OCI-LY3 (cell line): ENCODE results near the gene MAP1LC3B2.

Experiments used
- H2AFZ ChIP-seq: fragments of 200-600, 300-600 bp; shearing (Covaris generic); 2 replicates; pipeline ENCODE4 v1.6.0; 2014; ENCODE audit warnings: antibody characterized with exemption, low read depth, low read length
- H3K27ac ChIP-seq: fragments of 200-600, 300-600 bp; sonication (generic); 2 replicates; pipeline ENCODE4 v1.5.1; 2014; ENCODE audit warnings: mild to moderate bottlenecking, low read length, moderate library complexity, mixed read lengths
- H3K27me3 ChIP-seq: fragments of 200-600, 300-600 bp; sonication (generic); 2 replicates; pipeline ENCODE4 v1.6.1; 2014; ENCODE audit warnings: low read depth, low read length, mixed read lengths
- H3K36me3 ChIP-seq: fragments of 200-600, 300-600 bp; sonication (generic); replicated peaks from 2 replicates; pipeline ENCODE3; 2014; ENCODE audit warnings: low read depth, low read length, mixed read lengths
- H3K4me1 ChIP-seq: fragments of 300-600, 200-600 bp; sonication (generic); 2 replicates; pipeline ENCODE4 v1.6.1; 2014; ENCODE audit warnings: low read length, mixed read lengths
- H3K4me2 ChIP-seq: fragments of 200-600, 300-600 bp; sonication (generic); 2 replicates; pipeline ENCODE4 v1.6.1; 2014; ENCODE audit warnings: low read length, mixed read lengths
- H3K4me3 ChIP-seq: fragments of 300-600, 200-600 bp; sonication (generic); 2 replicates; pipeline ENCODE4 v1.5.1; 2014; ENCODE audit warnings: antibody characterized with exemption, mild to moderate bottlenecking, low read length, moderate library complexity
- H3K79me2 ChIP-seq: fragments of 300-600, 200-600 bp; shearing (Covaris generic); 2 replicates; pipeline ENCODE4 v1.6.1; 2014; ENCODE audit warnings: mild to moderate bottlenecking, low read length, mixed read lengths
- H3K9ac ChIP-seq: fragments of 300-600, 200-600 bp; shearing (Covaris generic); 2 replicates; pipeline ENCODE4 v1.6.0; 2014; ENCODE audit warnings: mild to moderate bottlenecking, low read length, moderate library complexity
- H3K9me3 ChIP-seq: fragments of 200-600, 300-600 bp; shearing (Covaris generic); 2 replicates; pipeline ENCODE4 v1.6.1; 2014; ENCODE audit warnings: low read length, mixed read lengths; ENCODE audit not compliant: insufficient read depth
- H4K20me1 ChIP-seq: fragments of 200-600, 300-600 bp; sonication (generic); 2 replicates; pipeline ENCODE4 v1.6.1; 2016; ENCODE audit warnings: low read length, mixed read lengths; ENCODE audit not compliant: insufficient read depth
- EZH2phosphoT487 ChIP-seq: fragments of 200-600 bp; shearing (Covaris generic); IDR thresholded peaks from 2 replicates; pipeline ENCODE4 v1.6.1; 2018; ENCODE audit warnings: antibody characterized with exemption, mixed run types, low read depth
- TF ChIP-seq, protein P1 (sequence below): fragments of 200-600, 300-600 bp; sonication (generic); IDR thresholded peaks from 2 replicates; pipeline ENCODE4 v1.5.1; 2014; ENCODE audit warnings: antibody characterized with exemption, low read length, low read depth

The MAP1LC3B2 gene

DNA sequence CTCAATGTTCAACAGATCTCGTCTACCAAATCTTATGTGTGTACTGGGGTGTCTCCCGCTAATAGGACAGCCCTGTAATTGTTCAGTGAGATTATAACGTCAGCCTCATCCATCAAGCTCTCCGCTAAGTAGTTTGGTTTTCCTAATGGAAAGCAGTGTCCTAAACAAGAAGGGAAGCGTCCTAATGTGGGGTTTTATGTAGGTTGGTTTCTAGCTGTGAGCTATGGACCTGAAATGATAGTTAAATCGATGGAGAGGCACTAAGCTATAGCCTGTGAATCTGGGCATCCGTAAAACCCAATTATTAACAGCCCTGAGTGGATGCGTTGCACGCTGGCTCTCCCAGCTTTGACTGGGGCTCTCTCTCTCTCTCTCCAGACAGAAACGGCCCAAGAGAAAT, 9.2 kb upstream of the MAP1LC3B2 start:
- Histone ChIP-seq H3K27ac (no peak overlapping the region), H3K4me2 (no peak overlapping the region), H4K20me1 (no peaks in the 10 kb centered on the region), H3K4me1 (peaks cover 11% of the 10 kb centered on the region), H2AFZ (no peak overlapping the region), H3K4me3 (no peak overlapping the region), H3K27me3 (peaks cover 16% of the 10 kb centered on the region), H3K79me2 (no peaks in the 10 kb centered on the region), H3K36me3 (no peaks in the 10 kb centered on the region), H3K9me3 (no peaks in the 10 kb centered on the region), H3K9ac (no peak overlapping the region)
- TF ChIP-seq EZH2phosphoT487, result no peak
- TF ChIP-seq, protein P1, sequence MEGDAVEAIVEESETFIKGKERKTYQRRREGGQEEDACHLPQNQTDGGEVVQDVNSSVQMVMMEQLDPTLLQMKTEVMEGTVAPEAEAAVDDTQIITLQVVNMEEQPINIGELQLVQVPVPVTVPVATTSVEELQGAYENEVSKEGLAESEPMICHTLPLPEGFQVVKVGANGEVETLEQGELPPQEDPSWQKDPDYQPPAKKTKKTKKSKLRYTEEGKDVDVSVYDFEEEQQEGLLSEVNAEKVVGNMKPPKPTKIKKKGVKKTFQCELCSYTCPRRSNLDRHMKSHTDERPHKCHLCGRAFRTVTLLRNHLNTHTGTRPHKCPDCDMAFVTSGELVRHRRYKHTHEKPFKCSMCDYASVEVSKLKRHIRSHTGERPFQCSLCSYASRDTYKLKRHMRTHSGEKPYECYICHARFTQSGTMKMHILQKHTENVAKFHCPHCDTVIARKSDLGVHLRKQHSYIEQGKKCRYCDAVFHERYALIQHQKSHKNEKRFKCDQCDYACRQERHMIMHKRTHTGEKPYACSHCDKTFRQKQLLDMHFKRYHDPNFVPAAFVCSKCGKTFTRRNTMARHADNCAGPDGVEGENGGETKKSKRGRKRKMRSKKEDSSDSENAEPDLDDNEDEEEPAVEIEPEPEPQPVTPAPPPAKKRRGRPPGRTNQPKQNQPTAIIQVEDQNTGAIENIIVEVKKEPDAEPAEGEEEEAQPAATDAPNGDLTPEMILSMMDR, result no peak

DNA sequence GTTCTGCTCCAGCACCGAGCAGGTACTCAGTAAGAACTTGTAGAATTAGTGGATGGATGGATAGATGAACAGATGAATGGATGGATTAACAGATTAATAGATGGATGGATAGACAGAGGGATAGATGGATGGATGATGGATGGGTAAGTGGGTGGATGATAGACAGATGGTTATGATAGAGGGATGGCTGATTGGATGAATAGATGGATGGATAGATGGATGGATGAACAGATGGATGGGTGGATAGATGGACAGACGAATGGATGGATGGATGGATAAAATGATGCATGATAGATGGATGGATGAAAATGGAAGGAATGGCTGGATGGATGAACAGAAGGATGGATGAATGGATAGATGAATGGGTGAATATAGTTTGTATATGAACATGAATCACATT, 8.0 kb upstream of the MAP1LC3B2 start:
- Histone ChIP-seq H2AFZ (no peak overlapping the region), H4K20me1 (no peaks in the 10 kb centered on the region), H3K27me3 (peaks cover 16% of the 10 kb centered on the region), H3K9me3 (no peaks in the 10 kb centered on the region), H3K27ac (no peak overlapping the region), H3K9ac (no peak overlapping the region), H3K36me3 (no peaks in the 10 kb centered on the region), H3K4me1 (peaks cover 11% of the 10 kb centered on the region), H3K79me2 (no peaks in the 10 kb centered on the region), H3K4me2 (no peak overlapping the region), H3K4me3 (no peak overlapping the region)
- no peak for TF ChIP-seq EZH2phosphoT487
- TF ChIP-seq, protein P1, result no peak

DNA sequence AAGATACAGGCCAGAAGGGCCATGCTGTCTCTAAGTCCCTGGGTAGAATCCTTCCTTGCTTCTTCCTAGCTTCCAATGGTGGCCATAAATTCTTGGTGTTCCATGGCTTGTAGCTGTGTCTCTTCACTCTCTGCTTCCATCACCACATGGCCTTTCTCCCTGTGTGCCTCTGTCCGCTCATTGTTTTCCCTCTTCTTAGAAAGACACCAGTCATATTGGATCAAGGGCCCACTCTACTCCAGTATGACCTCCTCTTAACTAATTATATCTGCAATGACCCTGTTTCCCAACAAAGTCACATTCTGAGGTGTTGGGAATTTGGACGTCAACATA, 7.6 kb upstream of the MAP1LC3B2 start:
- H3K4me2 ChIP-seq, result no peak overlapping the region
- no peak for TF ChIP-seq EZH2phosphoT487
- TF ChIP-seq, protein P1, result no peak
- H3K4me3 ChIP-seq, result no peak overlapping the region

DNA sequence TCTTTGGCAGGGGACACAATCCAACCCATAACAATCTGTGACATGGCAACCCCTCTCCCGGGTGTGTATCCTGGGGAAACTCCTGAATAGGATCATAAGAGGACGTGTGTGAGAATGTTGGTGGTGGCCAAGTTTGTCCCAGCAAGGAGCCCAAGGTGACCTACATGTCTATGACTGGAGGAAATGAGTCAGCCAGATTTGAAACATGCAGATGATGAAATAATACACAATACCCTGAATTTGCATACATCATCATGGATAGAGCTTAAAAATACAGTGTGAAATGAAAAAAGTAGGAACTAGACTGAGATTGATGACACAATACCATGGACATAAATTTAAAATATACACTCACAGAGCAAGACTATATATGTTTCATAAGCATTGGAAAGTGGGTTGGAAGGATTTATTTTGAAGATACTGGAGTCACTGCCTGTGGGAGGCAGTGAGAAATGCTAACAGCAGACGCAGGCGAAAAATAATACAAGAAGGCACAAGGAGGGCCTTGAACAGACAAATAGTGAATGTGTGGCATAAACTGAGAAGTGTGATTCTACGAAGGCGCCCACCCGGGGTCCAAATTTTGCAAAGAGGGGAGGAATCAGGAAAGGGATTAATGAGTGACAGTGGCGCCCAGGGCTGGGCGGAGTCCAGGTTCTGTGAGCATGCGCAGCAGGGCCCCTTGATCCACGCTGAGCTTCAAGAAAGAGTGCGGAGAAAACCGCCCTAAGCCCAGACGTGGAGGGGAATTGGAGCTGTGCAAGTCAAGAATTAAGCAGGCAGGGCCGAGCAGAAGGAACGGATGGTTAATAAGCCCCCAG, 7.0 kb upstream of the MAP1LC3B2 start:
- TF ChIP-seq, protein P1, result no peak
- TF ChIP-seq EZH2phosphoT487, result no peak
- Histone ChIP-seq H3K9ac (no peak overlapping the region), H3K27me3 (peaks cover 21% of the 10 kb centered on the region), H3K4me2 (no peak overlapping the region), H3K36me3 (no peaks in the 10 kb centered on the region), H4K20me1 (no peaks in the 10 kb centered on the region), H3K79me2 (no peaks in the 10 kb centered on the region), H2AFZ (no peak overlapping the region), H3K4me3 (no peak overlapping the region), H3K4me1 (peaks cover 11% of the 10 kb centered on the region), H3K27ac (no peak overlapping the region), H3K9me3 (no peaks in the 10 kb centered on the region)

More for the DNA sequence above, 7.6 kb upstream of the MAP1LC3B2 start:
- H3K79me2 ChIP-seq, result no peaks in the 10 kb centered on the region
- H3K4me1 ChIP-seq, result peaks cover 11% of the 10 kb centered on the region
- H3K9me3 ChIP-seq, result no peaks in the 10 kb centered on the region
- peaks cover 16% of the 10 kb centered on the region for H3K27me3 ChIP-seq
- H2AFZ ChIP-seq, result no peak overlapping the region
- H4K20me1 ChIP-seq, result no peaks in the 10 kb centered on the region
- H3K27ac ChIP-seq, result no peak overlapping the region
- H3K36me3 ChIP-seq, result no peaks in the 10 kb centered on the region
- H3K9ac ChIP-seq, result no peak overlapping the region
